HG03097 (cell line): ENCODE measurements around the gene PLA2G7.
"Not testable (repeated sequence)": the region's sequence is repeated elsewhere in the genome, so short reads cannot be mapped to it uniquely, and the experiment has no call there.

Source experiments
- ATAC-seq: cut with Tn5 transposase; IDR thresholded peaks from one replicate; pipeline ENCODE4 v1.9.1; 2021; ENCODE audit not compliant: unreplicated experiment, low FRiP score

The PLA2G7 gene

GRCh38 chr6:46749731-46750130 is 14.6 kb upstream of the PLA2G7 start:
- no peak for ATAC-seq

GRCh38 chr6:46748940-46749503 is 13.8 kb upstream of the PLA2G7 start:
- no peak for ATAC-seq

- ATAC-seq = no peak
Observed at GRCh38 chr6:46746696-46747095, 11.5 kb upstream of the PLA2G7 start, which contains the start of gene ANKRD66. Gene ANKRD66, plus strand, starts transcription at chr6:46746933. Its CDS starts 5,016 bp downstream, at chr6:46751949.

GRCh38 chr6:46745973-46746372 is 10.8 kb upstream of the PLA2G7 start:
- no peak for ATAC-seq

GRCh38 chr6:46744159-46744725 is 9.1 kb upstream of the PLA2G7 start:
- ATAC-seq = not testable (repeated sequence)

GRCh38 chr6:46743425-46744158 is 8.4 kb upstream of the PLA2G7 start:
- no peak for ATAC-seq

- ATAC-seq = no peak
Observed at GRCh38 chr6:46741910-46742309, 6.7 kb upstream of the PLA2G7 start.

- ATAC-seq = no peak
Observed at GRCh38 chr6:46741482-46741881, 6.3 kb upstream of the PLA2G7 start.

- no peak for ATAC-seq
Observed at GRCh38 chr6:46736906-46737305, 1.7 kb upstream of the PLA2G7 start.

- no peak for ATAC-seq
Observed at GRCh38 chr6:46735720-46736031, 501 bp upstream of the PLA2G7 start.

GRCh38 chr6:46733341-46733801 is 1.8 kb downstream of the PLA2G7 start:
- no peak for ATAC-seq

- ATAC-seq = no peak
Observed at GRCh38 chr6:46730921-46731461, 4.2 kb downstream of the PLA2G7 start.

- no peak for ATAC-seq
Observed at GRCh38 chr6:46729787-46730326, 5.3 kb downstream of the PLA2G7 start.

GRCh38 chr6:46720401-46720800 is 14.8 kb downstream of the PLA2G7 start:
- no peak for ATAC-seq

- ATAC-seq = no peak
Observed at GRCh38 chr6:46719099-46719498, 16.1 kb downstream of the PLA2G7 start.

- no peak for ATAC-seq
Observed at GRCh38 chr6:46715141-46715540, 20.0 kb downstream of the PLA2G7 start.

- ATAC-seq = no peak
Observed at GRCh38 chr6:46711491-46711890, 23.7 kb downstream of the PLA2G7 start.

GRCh38 chr6:46706464-46706863 is 28.7 kb downstream of the PLA2G7 start:
- no peak for ATAC-seq

GRCh38 chr6:46704562-46704961 is 30.6 kb downstream of the PLA2G7 start:
- no peak for ATAC-seq

- no peak for ATAC-seq
Observed at GRCh38 chr6:46699970-46700369, 35.2 kb downstream of the PLA2G7 start.

- ATAC-seq = no peak
Observed at GRCh38 chr6:46690911-46691451, 44.2 kb downstream of the PLA2G7 start.
